ENCODE measurements around the gene MPL. TPM values are rescaled to one million over a fixed set of nuclear protein-coding genes. Genes with fewer than 3 reads are reported as not detected.

Gene MPL
- total and polyA plus RNA-seq, 2 of the 13 experiments (the other 11 are each of a cell fraction or from before 2014, with no cell fraction given) = not detected

DNA sequence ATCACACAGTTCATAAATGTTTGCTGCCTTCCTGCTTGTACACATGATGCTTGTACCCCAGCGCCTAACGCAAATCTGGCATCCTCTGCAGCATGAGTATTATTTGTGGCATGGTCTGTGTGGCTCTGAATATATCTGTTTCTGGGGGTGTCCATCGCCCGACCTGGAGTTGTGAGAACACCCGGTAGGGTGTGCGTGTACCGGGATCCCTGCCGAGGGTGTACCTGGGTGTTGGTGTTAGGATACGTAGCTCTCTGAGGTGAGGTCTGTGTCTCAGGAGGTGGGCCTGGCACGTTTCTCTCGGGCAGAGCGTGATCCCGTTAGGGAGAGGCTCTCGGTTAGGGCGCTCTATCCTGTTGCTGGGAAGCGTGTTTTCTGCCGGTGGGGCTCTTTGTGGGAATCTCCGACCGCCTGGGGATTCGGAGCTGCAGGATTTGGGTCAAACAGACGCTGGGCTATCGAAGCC lies 10.8 kb downstream of the MPL start (continued):
- TF ChIP-seq HOMEZ (CRISPR knock-in tag; IDR thresholded peaks at IDR 0.05; ENCODE audit: low read depth) (no peak), REST (IDR thresholded peaks at IDR 0.05; ENCODE audit: borderline replicate concordance in 1 of 2, low read depth in 1 of 2, low read length in 2 of 2) (no peak), ZNF557 (CRISPR knock-in tag; IDR thresholded peaks at IDR 0.05) (no peak), POGZ (CRISPR knock-in tag; IDR thresholded peaks at IDR 0.05) (0 out of 2 replicates have a peak, but pooled peaks have one; percentile 6), RELA (CRISPR knock-in tag; IDR thresholded peaks at IDR 0.05) (no peak), GATAD2A (CRISPR knock-in tag; IDR thresholded peaks at IDR 0.05) (no peak), MXI1 (IDR thresholded peaks at IDR 0.05; ENCODE audit: borderline replicate concordance, low read depth, low read length) (no peak), AGO1 (IDR thresholded peaks at IDR 0.05; ENCODE audit: low read depth, low read length, poor library complexity, severe bottlenecking) (no peak), ZNF12 (CRISPR knock-in tag; IDR thresholded peaks at IDR 0.05) (no peak), ZNF691 (CRISPR knock-in tag; IDR thresholded peaks at IDR 0.05; ENCODE audit: borderline replicate concordance, low read depth) (no peak), STAG1 (CRISPR knock-in tag; IDR thresholded peaks at IDR 0.05) (no peak), HOXA9 (CRISPR knock-in tag; IDR thresholded peaks at IDR 0.05; ENCODE audit: borderline replicate concordance) (no peak), ARNTL (CRISPR knock-in tag; IDR thresholded peaks at IDR 0.05) (no peak), CBX1 (IDR thresholded peaks at IDR 0.05; ENCODE audit: low read depth) (no peak), ZNF776 (CRISPR knock-in tag; IDR thresholded peaks at IDR 0.05) (no peak), ZSCAN29 (CRISPR knock-in tag; conservative IDR thresholded peaks at IDR 0.05) (no peak), U2AF1 (optimal IDR thresholded peaks at IDR 0.05; ENCODE audit: low read depth, low read length) (no peak), RARA (CRISPR knock-in tag; IDR thresholded peaks at IDR 0.05) (no peak), SKI (IDR thresholded peaks at IDR 0.05; ENCODE audit: partially characterized antibody) (no peak)
- TF ChIP-seq, protein P1, sequence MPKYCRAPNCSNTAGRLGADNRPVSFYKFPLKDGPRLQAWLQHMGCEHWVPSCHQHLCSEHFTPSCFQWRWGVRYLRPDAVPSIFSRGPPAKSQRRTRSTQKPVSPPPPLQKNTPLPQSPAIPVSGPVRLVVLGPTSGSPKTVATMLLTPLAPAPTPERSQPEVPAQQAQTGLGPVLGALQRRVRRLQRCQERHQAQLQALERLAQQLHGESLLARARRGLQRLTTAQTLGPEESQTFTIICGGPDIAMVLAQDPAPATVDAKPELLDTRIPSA (CRISPR knock-in tag; IDR thresholded peaks at IDR 0.05; ENCODE audit: borderline replicate concordance) = no peak
- TF ChIP-seq, protein P2, sequence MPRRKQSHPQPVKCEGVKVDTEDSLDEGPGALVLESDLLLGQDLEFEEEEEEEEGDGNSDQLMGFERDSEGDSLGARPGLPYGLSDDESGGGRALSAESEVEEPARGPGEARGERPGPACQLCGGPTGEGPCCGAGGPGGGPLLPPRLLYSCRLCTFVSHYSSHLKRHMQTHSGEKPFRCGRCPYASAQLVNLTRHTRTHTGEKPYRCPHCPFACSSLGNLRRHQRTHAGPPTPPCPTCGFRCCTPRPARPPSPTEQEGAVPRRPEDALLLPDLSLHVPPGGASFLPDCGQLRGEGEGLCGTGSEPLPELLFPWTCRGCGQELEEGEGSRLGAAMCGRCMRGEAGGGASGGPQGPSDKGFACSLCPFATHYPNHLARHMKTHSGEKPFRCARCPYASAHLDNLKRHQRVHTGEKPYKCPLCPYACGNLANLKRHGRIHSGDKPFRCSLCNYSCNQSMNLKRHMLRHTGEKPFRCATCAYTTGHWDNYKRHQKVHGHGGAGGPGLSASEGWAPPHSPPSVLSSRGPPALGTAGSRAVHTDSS (CRISPR knock-in tag; conservative IDR thresholded peaks at IDR 0.05) = no peak
- TF ChIP-seq, protein P3, sequence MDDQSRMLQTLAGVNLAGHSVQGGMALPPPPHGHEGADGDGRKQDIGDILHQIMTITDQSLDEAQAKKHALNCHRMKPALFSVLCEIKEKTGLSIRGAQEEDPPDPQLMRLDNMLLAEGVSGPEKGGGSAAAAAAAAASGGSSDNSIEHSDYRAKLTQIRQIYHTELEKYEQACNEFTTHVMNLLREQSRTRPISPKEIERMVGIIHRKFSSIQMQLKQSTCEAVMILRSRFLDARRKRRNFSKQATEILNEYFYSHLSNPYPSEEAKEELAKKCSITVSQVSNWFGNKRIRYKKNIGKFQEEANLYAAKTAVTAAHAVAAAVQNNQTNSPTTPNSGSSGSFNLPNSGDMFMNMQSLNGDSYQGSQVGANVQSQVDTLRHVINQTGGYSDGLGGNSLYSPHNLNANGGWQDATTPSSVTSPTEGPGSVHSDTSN (CRISPR knock-in tag; IDR thresholded peaks at IDR 0.05; ENCODE audit: borderline replicate concordance) = no peak

Measured in HepG2 (cell line).